Measurements from ENCODE around the gene LBX2. TPM values are rescaled to one million over a fixed set of nuclear protein-coding genes. Genes with fewer than 3 reads are reported as not detected.

Gene LBX2
- total and polyA plus RNA-seq, 8 donors: 0.21 to 2.3 (median 1.1) TPM

DNA sequence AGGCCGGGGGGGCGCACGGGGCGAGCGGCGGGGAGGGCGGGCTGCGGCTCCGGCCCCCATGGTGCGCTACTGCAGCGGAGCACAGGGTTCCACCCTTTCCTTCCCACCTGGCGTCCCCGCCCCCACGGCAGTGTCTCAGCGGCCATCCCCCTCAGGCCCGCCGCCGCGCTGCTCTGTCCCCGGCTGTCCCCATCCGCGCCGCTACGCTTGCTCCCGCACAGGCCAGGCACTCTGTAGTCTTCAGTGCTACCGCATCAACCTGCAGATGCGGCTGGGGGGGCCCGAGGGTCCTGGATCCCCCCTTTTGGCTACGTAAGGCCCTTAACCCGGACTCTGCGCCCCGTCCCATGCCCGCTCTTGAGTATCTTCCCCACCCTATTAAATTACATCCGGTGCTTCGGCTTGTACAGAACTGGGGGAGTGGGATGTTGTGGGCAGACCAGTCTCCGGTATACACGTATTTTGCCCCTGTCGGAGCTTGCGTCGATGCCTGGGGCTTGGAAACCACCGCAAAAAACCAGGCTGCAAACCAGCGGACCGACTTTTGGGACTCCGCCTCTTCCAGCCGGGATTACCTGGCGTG lies 41.8 kb downstream of the LBX2 start:
- TF ChIP-seq, protein P1, sequence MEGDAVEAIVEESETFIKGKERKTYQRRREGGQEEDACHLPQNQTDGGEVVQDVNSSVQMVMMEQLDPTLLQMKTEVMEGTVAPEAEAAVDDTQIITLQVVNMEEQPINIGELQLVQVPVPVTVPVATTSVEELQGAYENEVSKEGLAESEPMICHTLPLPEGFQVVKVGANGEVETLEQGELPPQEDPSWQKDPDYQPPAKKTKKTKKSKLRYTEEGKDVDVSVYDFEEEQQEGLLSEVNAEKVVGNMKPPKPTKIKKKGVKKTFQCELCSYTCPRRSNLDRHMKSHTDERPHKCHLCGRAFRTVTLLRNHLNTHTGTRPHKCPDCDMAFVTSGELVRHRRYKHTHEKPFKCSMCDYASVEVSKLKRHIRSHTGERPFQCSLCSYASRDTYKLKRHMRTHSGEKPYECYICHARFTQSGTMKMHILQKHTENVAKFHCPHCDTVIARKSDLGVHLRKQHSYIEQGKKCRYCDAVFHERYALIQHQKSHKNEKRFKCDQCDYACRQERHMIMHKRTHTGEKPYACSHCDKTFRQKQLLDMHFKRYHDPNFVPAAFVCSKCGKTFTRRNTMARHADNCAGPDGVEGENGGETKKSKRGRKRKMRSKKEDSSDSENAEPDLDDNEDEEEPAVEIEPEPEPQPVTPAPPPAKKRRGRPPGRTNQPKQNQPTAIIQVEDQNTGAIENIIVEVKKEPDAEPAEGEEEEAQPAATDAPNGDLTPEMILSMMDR (IDR thresholded peaks at IDR 0.05): no peak
- Histone ChIP-seq H3K4me1 (peaks cover 14 to 24% (median 16%) of the 10 kb centered on the region in 3 donors), H3K27me3 (no peaks in the 10 kb centered on the region), H3K9me3 (no peaks in the 10 kb centered on the region), H3K27ac (peak overlapping the region; percentile 86 to 99 (median 95)), H3K4me3 (peak overlapping the region; percentile 36 to 63 (median 58)), H3K36me3 (peaks cover 0 to 5% (median 0%) of the 10 kb centered on the region in 3 donors)
- 0% methylated on average over 33 to 46 of the region's 46 CpGs for WGBS, 2 donors
- intact Hi-C loops (cut with DNase I): no loop called here
- FAIRE-seq (no peak), DNase-seq (peak; percentile 66 to 86 (median 79)), ATAC-seq (peak; percentile 29 to 60 (median 54))

DNA sequence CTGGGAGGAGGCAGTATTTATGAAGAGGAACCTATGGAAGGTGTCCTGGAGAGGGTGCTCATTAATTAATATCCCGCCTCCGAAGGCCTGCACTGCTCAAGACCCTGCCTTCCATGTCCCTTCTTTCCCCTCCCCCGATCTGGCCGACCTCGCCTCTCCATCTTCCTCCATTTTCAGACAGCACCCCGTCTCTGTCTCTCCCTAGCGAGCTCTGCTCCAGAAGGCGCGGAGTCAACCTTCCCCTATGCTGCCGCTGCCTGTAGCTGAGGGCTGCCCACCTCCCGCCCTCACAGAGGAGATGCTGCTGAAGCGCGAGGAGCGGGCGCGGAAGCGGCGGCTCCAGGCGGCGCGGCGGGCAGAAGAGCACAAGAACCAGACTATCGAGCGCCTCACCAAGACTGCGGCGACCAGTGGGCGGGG lies 42.3 kb downstream of the LBX2 start:
- Histone ChIP-seq H3K4me1 (peaks cover 14 to 24% (median 16%) of the 10 kb centered on the region in 3 donors), H3K36me3 (peaks cover 0 to under 1% (median 0%) of the 10 kb centered on the region in 3 donors), H3K4me3 (peak overlapping the region; percentile 36 to 63 (median 58)), H3K27ac (peak overlapping the region; percentile 86 to 99 (median 95)), H3K27me3 (no peaks in the 10 kb centered on the region), H3K9me3 (no peaks in the 10 kb centered on the region)
- TF ChIP-seq, protein P1 (IDR thresholded peaks at IDR 0.05): no peak
- no peak for FAIRE-seq
- ATAC-seq: no peak
- WGBS, 2 donors: 1 to 2% methylated on average over 21 to 27 of the region's 27 CpGs
- intact Hi-C loops (cut with DNase I): no loop called here
- no peak for DNase-seq

GRCh38 chr2:74454654-74455511 lies 44.5 kb downstream of the LBX2 start, which contains the start of gene INO80B:
Gene INO80B, plus strand, starts transcription at chr2:74455087. Its CDS starts 30 bp downstream, at chr2:74455117.
- peaks cover 14 to 24% (median 16%) of the 10 kb centered on the region in 3 donors for H3K4me1 ChIP-seq
- H3K9me3 ChIP-seq: no peaks in the 10 kb centered on the region
- H3K27me3 ChIP-seq: no peaks in the 10 kb centered on the region
- FAIRE-seq (peak; percentile 57), DNase-seq (peak; percentile 89 to 99 (median 96)), ATAC-seq (peak; percentile 68 to 75 (median 70))
- TF ChIP-seq, protein P1 (IDR thresholded peaks at IDR 0.05): no peak
- WGBS, 2 donors: 0 to 1% methylated on average over 40 of the region's 40 CpGs
- H3K27ac ChIP-seq: peak within 1 kb of the TSS in 2 of 4 donors; percentile 35 to 65
- peak within 1 kb of the TSS; percentile 33 to 71 (median 62) for H3K4me3 ChIP-seq
- intact Hi-C loops (cut with DNase I): no loop called here
- H3K36me3 ChIP-seq: no peaks in the 10 kb centered on the region

DNA sequence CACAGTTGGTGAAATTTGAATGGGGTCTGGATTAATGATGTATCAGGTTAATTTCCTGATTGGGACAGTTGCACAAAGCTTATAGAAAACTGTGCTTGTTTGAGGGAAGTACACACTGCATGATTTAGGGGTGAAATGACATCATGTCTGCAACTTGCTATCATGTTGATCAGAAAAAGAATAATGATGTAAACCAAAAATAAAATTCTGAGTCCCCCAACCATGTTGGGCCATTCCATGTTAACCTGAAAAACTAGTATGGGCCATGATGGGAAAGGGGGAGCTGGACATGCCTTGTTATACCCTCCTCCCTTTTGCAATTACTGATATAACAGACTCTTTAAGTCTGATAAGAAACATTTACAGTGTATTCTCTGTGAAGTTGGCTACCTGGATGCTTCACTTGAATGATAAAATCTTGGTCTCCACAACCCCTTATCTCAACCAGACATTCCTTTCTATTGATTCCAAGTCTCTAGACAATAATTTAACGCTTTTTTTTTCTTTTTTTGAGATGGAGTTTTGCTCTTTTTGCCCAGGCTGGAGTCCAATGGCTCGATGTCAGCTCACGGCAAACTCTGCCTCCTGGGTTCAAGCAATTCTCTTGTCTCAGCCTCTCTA lies 48.7 kb downstream of the LBX2 start:
- no peak for DNase-seq
- TF ChIP-seq, protein P1 (IDR thresholded peaks at IDR 0.05): no peak
- intact Hi-C loops (cut with DNase I): no loop called here
- H3K9me3 ChIP-seq: no peaks in the 10 kb centered on the region
- no peaks in the 10 kb centered on the region for H3K36me3 ChIP-seq
- FAIRE-seq: no peak
- no peak for ATAC-seq
- no peaks in the 10 kb centered on the region for H3K27me3 ChIP-seq
- H3K27ac ChIP-seq: no peak overlapping the region
- peaks cover 3 to 8% (median 4%) of the 10 kb centered on the region in 3 donors for H3K4me1 ChIP-seq
- H3K4me3 ChIP-seq: no peak overlapping the region
- 78 to 84% methylated on average over 3 of the region's 3 CpGs for WGBS, 2 donors

Data from pancreas (tissue), 10 donors.